HCT116 (cell line): ENCODE measurements around the gene WDR45. TPM values are rescaled to one million over a fixed set of nuclear protein-coding genes. Genes with fewer than 3 reads are reported as not detected.

Experiments
- ATAC-seq: fragments of 200-7000 bp; cut with Tn5 transposase; 2 replicates; pipeline ENCODE4 v1.9.1; 2020; ENCODE audit warnings: mild to moderate bottlenecking, moderate library complexity
- BruUV-seq: library from RNA; stranded (reverse); fragments of 400-500 nt; replicated peaks from 2 replicates; lab custom pipeline; 2021; lab: Mats Ljungman, UMichigan
- CTCF ChIA-PET: fragments of 300-600 bp; sonication (Branson Sonifier 250); formaldehyde crosslinking; loops from one replicate; lab custom pipeline; 2021; ENCODE audit warnings: antibody characterized with exemption; lab: Charles Lee
- POLR2A ChIA-PET: fragments of 300-600, 350-600 bp; sonication (Branson Sonifier 250); formaldehyde crosslinking; loops from one replicate; lab custom pipeline; 2021; ENCODE audit warnings: antibody characterized with exemption; lab: Charles Lee
- RAD21 ChIA-PET, 2 experiments: fragments of 300-600 bp; sonication (Branson Sonifier 250); formaldehyde crosslinking; loops; one replicate each; lab custom pipeline; 2023; ENCODE audit warnings: low total read pairs in 2 of 2; ENCODE audit not compliant: uncharacterized antibody in 2 of 2, unreplicated experiment in 2 of 2, low non-redundant PET in 1 of 2; lab: Charles Lee
- DNase-seq: peaks from one replicate; pipeline ENCODE4 v3.0.0-alpha.2; 2010; ENCODE audit warnings: low read depth, low spot score
- H2AFZ ChIP-seq: fragments of 200-600 bp; shearing (Covaris generic), sonication (generic); 2 replicates; pipeline ENCODE4 v1.6.1; 2017; ENCODE audit warnings: low read depth, mixed run types, mixed read lengths, antibody characterized with exemption, low read length; ENCODE audit not compliant: poor library complexity, severe bottlenecking
- H3K27ac ChIP-seq: 2 replicates; pipeline ENCODE4 v1.5.1; 2012; ENCODE audit warnings: low read depth, low read length
- H3K27me3 ChIP-seq: fragments of 200-600 bp; sonication (generic); 2 replicates; pipeline ENCODE4 v1.6.1; 2016; ENCODE audit warnings: mixed run types, low read length, mixed read lengths; ENCODE audit not compliant: insufficient read depth
- H3K36me3 ChIP-seq, 2 experiments: fragments of 200-500 bp in 1 of 2; fragments of 200-600 bp in 1 of 2; sonication (Bioruptor generic) in 1 of 2; sonication (generic) in 1 of 2; 2 replicates each; pipeline versions ENCODE4 v1.5.1 to v1.6.1; 2014 to 2016; ENCODE audit warnings: low read length in 2 of 2, inconsistent platforms in 1 of 2, mixed read lengths in 1 of 2, mixed run types in 1 of 2; ENCODE audit not compliant: insufficient read depth in 2 of 2, control insufficient read depth in 1 of 2
- H3K4me1 ChIP-seq, 2 experiments: fragments of 200-600 bp in 1 of 2; sonication (generic) in 1 of 2; 2 replicates each; pipeline versions ENCODE4 v1.5.1 to v1.6.1; 2012 to 2017; ENCODE audit warnings: low read length in 2 of 2, inconsistent platforms in 1 of 2, mild to moderate bottlenecking in 1 of 2, mixed read lengths in 1 of 2, mixed run types in 1 of 2, moderate library complexity in 1 of 2; ENCODE audit not compliant: insufficient read depth in 2 of 2, control insufficient read depth in 1 of 2
- H3K4me2 ChIP-seq: fragments of 200-600 bp; sonication (generic); 2 replicates; pipeline ENCODE4 v1.6.1; 2017; ENCODE audit warnings: mixed run types, low read length, mixed read lengths
- H3K4me3 ChIP-seq, 2 experiments: fragments of 200-600 bp in 1 of 2; sonication (generic) in 1 of 2; replicated peaks in 1 of 2; 2 replicates each; pipeline ENCODE4 v1.5.1; 2011 to 2016; ENCODE audit warnings: low read length in 2 of 2, control low read depth in 1 of 2, low read depth in 1 of 2, mild to moderate bottlenecking in 1 of 2, mixed read lengths in 1 of 2, mixed run types in 1 of 2
- H3K79me2 ChIP-seq: fragments of 200-600 bp; sonication (generic); 2 replicates; pipeline ENCODE4 v1.6.1; 2017; ENCODE audit warnings: mild to moderate bottlenecking, mixed run types, low read length, moderate library complexity, mixed read lengths; ENCODE audit not compliant: insufficient read depth
- H3K9ac ChIP-seq: fragments of 200-600 bp; sonication (generic); 2 replicates; pipeline ENCODE4 v1.6.1; 2016; ENCODE audit warnings: low read length, mixed read lengths
- H3K9me2 ChIP-seq: fragments of 200-600 bp; sonication (generic), shearing (Covaris generic); 2 replicates; pipeline ENCODE4 v1.6.1; 2017; ENCODE audit warnings: mixed run types, mild to moderate bottlenecking, moderate library complexity; ENCODE audit not compliant: insufficient read depth
- H3K9me3 ChIP-seq, 2 experiments: fragments of 200-500 bp in 1 of 2; fragments of 200-600 bp in 1 of 2; sonication (Bioruptor generic) in 1 of 2; sonication (generic) in 1 of 2; 2 replicates each; pipeline ENCODE4 v1.6.1; 2014 to 2017; ENCODE audit warnings: low read length in 2 of 2, mixed read lengths in 2 of 2, inconsistent platforms in 1 of 2, low read depth in 1 of 2, mild to moderate bottlenecking in 1 of 2, mixed run types in 1 of 2, moderate library complexity in 1 of 2; ENCODE audit not compliant: control insufficient read depth in 1 of 2, insufficient read depth in 1 of 2
- H4K20me1 ChIP-seq: fragments of 200-600 bp; sonication (generic), shearing (Covaris generic); 2 replicates; pipeline ENCODE4 v1.6.1; 2017; ENCODE audit warnings: mixed run types, mild to moderate bottlenecking, moderate library complexity; ENCODE audit not compliant: insufficient read depth
- CEBPB ChIP-seq: IDR thresholded peaks from 2 replicates; pipeline ENCODE4 v1.6.1; 2012; ENCODE audit warnings: low read depth
- EGR1 ChIP-seq: IDR thresholded peaks from 2 replicates; pipeline ENCODE4 v1.6.1; 2012; ENCODE audit warnings: low read depth
- EZH2 ChIP-seq: fragments of 200-600 bp; sonication (generic); IDR thresholded peaks from 2 replicates; pipeline ENCODE4 v1.6.1; 2017; ENCODE audit warnings: antibody characterized with exemption, mixed run types
- FOSL1 ChIP-seq: IDR thresholded peaks from 2 replicates; pipeline ENCODE4 v1.6.1; 2012; ENCODE audit warnings: low read depth
- JUND ChIP-seq: IDR thresholded peaks from 2 replicates; pipeline ENCODE4 v1.6.1; 2012
- POLR2A ChIP-seq: IDR thresholded peaks from 2 replicates; pipeline ENCODE4 v1.7.0; 2011; ENCODE audit warnings: borderline replicate concordance; ENCODE audit not compliant: insufficient read depth, insufficient read length; ENCODE audit errors: extremely low read depth
- RAD21 ChIP-seq: IDR thresholded peaks from 2 replicates; pipeline ENCODE4 v1.6.1; 2012; ENCODE audit warnings: low read depth, mild to moderate bottlenecking
- TCF7L2 ChIP-seq: IDR thresholded peaks from 2 replicates; pipeline ENCODE4 v1.7.0; 2011; ENCODE audit warnings: borderline replicate concordance, inconsistent platforms; ENCODE audit not compliant: insufficient read depth, insufficient read length; ENCODE audit errors: extremely low read depth
- YY1 ChIP-seq: IDR thresholded peaks from 2 replicates; pipeline ENCODE4 v1.6.1; 2011; ENCODE audit warnings: low read length, low read depth, moderate library complexity, mild to moderate bottlenecking; ENCODE audit not compliant: insufficient replicate concordance; ENCODE audit errors: extremely low read depth
- ZFX ChIP-seq: fragments of 450-650 bp; IDR thresholded peaks from 2 replicates; pipeline ENCODE4 v1.6.1; 2017
- ZNF274 ChIP-seq: fragments of 200-500 bp; sonication (Bioruptor generic); IDR thresholded peaks from 2 replicates; pipeline ENCODE4 v1.6.1; 2014; ENCODE audit warnings: mild to moderate bottlenecking, low read depth, low read length, inconsistent platforms
- intact Hi-C: fragments of 100-400 bp; cut with micrococcal nuclease; formaldehyde crosslinking; loops from 2 replicates; pipeline ENCODE4 v1.10.0; 2022
- total RNA-seq: library from RNA; stranded (reverse); gene quantifications from one replicate; pipeline ENCODE4 v1.2.1, GENCODE V29; 2021; ENCODE audit not compliant: unreplicated experiment
- TF ChIP-seq, protein P1 (sequence below), 3 experiments: fragments of 200-600 bp in 1 of 3; sonication (generic) in 1 of 3; IDR thresholded peaks in 2 of 3; conservative IDR thresholded peaks in 1 of 3; 2 replicates each; pipeline ENCODE4 v1.5.1; 2012 to 2017; ENCODE audit warnings: low read depth in 2 of 3, low read length in 2 of 3, antibody characterized with exemption in 1 of 3, borderline replicate concordance in 1 of 3, control low read depth in 1 of 3, mild to moderate bottlenecking in 1 of 3, mixed read lengths in 1 of 3, mixed run types in 1 of 3, moderate library complexity in 1 of 3; ENCODE audit not compliant: insufficient read depth in 1 of 3
- TF ChIP-seq, protein P2 (sequence below): IDR thresholded peaks from 2 replicates; pipeline ENCODE4 v1.6.1; 2012
- TF ChIP-seq, protein P3 (sequence below): IDR thresholded peaks from 2 replicates; pipeline ENCODE4 v1.6.1; 2011; ENCODE audit warnings: mild to moderate bottlenecking, low read length, moderate library complexity; ENCODE audit not compliant: insufficient replicate concordance; ENCODE audit errors: extremely low read depth

Gene WDR45
- total RNA-seq, 1 experiment from 2014 or later: 41.7 TPM

DNA sequence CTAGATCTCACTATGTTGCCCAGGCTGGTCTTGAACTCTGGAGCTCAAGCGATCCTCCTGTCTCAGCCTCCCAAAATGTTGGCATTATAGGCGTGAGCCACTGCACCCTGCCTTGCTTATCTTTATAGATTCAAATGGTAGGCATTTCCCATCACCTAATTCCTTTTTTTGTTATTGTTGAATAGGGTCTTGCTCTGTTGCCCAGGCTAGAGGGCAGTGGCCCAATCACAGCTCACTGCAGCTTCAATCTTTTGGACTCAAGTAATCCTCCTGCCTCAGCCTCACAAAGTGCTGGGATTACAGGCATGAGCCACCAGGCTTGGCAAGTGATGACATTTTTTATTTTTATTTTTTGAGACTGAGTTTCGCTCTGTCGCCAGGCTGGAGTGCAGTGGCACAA lies 16.7 kb upstream of the WDR45 start:
- no peak for DNase-seq
- no peak for TF ChIP-seq JUND
- no peak for TF ChIP-seq ZNF274
- TF ChIP-seq, protein P1, sequence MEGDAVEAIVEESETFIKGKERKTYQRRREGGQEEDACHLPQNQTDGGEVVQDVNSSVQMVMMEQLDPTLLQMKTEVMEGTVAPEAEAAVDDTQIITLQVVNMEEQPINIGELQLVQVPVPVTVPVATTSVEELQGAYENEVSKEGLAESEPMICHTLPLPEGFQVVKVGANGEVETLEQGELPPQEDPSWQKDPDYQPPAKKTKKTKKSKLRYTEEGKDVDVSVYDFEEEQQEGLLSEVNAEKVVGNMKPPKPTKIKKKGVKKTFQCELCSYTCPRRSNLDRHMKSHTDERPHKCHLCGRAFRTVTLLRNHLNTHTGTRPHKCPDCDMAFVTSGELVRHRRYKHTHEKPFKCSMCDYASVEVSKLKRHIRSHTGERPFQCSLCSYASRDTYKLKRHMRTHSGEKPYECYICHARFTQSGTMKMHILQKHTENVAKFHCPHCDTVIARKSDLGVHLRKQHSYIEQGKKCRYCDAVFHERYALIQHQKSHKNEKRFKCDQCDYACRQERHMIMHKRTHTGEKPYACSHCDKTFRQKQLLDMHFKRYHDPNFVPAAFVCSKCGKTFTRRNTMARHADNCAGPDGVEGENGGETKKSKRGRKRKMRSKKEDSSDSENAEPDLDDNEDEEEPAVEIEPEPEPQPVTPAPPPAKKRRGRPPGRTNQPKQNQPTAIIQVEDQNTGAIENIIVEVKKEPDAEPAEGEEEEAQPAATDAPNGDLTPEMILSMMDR (IDR thresholded peaks at IDR 0.05 in 2 of 3, conservative IDR thresholded peaks at IDR 0.05 in 1 of 3; ENCODE audit: borderline replicate concordance in 1 of 3, insufficient read depth in 1 of 3, low read depth in 2 of 3, low read length in 2 of 3): no peak
- TF ChIP-seq FOSL1: no peak
- no peak for TF ChIP-seq RAD21
- TF ChIP-seq EZH2: no peak
- TF ChIP-seq CEBPB: no peak
- TF ChIP-seq ZFX: no peak
- TF ChIP-seq YY1: no peak
- TF ChIP-seq, protein P2, sequence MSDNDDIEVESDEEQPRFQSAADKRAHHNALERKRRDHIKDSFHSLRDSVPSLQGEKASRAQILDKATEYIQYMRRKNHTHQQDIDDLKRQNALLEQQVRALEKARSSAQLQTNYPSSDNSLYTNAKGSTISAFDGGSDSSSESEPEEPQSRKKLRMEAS: no peak
- TF ChIP-seq POLR2A: no peak
- TF ChIP-seq TCF7L2: no peak
- TF ChIP-seq, protein P3, sequence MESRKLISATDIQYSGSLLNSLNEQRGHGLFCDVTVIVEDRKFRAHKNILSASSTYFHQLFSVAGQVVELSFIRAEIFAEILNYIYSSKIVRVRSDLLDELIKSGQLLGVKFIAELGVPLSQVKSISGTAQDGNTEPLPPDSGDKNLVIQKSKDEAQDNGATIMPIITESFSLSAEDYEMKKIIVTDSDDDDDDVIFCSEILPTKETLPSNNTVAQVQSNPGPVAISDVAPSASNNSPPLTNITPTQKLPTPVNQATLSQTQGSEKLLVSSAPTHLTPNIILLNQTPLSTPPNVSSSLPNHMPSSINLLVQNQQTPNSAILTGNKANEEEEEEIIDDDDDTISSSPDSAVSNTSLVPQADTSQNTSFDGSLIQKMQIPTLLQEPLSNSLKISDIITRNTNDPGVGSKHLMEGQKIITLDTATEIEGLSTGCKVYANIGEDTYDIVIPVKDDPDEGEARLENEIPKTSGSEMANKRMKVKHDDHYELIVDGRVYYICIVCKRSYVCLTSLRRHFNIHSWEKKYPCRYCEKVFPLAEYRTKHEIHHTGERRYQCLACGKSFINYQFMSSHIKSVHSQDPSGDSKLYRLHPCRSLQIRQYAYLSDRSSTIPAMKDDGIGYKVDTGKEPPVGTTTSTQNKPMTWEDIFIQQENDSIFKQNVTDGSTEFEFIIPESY: no peak
- no peak for TF ChIP-seq EGR1
- TF ChIP-seq, all 23 proteins: peak for 0
- ChIA-PET RAD21 (no interaction called here), POLR2A (no interaction called here), CTCF (no interaction called here)
- Histone ChIP-seq H3K9me2 (no peaks in the 10 kb centered on the region), H3K27ac (no peak overlapping the region), H3K4me2 (no peak overlapping the region), H3K9me3 (no peaks in the 10 kb centered on the region), H3K9ac (no peak overlapping the region), H4K20me1 (no peaks in the 10 kb centered on the region), H2AFZ (no peak overlapping the region), H3K79me2 (no peaks in the 10 kb centered on the region), H3K36me3 (no peaks in the 10 kb centered on the region), H3K27me3 (no peaks in the 10 kb centered on the region), H3K4me1 (peaks cover 0 to 1% of the 10 kb centered on the region in 2 experiments; a peak in 1 of 4 replicates), H3K4me3 (no peak overlapping the region)
- no TSS peak for BruUV-seq
- intact Hi-C loops: no loop called here
- ATAC-seq: no peak
